Globus pallidus (tissue), 1 donor: ENCODE data around the gene MAST4.

Experiments
- DNase-seq: peaks from one replicate; pipeline ENCODE4 v3.0.0-alpha.2; 2015; ENCODE audit warnings: low spot score

The MAST4 gene

DNA sequence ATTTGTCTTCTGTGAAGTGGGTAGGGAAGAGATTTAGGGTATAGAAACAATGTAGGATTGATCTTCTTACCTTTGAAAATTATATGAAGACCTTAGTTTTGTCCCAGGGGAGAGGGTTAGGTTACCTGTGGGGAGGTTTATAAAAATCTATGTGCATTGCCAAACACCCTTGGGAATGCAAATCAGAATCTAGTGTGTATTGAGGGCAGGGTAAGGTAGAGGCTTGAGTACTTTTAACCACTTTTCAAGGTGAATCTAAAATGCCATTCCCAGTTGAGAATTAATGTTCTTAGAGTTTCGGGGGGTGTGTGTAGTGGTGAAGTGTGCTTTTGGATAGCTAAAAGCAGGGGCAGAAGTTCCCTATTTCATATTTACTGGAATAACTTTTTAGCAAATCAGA is 312.0 kb downstream of the MAST4 start:
- DNase-seq: no peak

DNA sequence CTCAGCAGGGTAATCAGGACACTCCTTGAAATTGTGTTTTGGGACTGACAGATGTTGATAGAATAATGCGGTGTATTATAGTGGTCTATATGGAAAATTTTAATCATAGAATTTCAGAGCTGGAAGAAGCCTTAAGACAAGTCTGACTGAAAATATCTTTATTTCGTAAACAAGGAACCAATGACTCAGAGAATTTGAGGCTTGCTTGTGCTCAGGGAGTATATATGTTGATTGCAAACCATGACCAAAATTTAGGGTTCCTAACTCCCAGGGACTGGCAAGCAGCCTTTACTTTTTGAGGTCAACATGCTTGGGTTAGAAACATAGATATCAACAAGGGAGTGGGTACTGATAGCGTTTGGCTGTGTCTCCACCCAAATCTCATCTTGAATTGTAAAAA is 313.2 kb downstream of the MAST4 start:
- DNase-seq: no peak

DNA sequence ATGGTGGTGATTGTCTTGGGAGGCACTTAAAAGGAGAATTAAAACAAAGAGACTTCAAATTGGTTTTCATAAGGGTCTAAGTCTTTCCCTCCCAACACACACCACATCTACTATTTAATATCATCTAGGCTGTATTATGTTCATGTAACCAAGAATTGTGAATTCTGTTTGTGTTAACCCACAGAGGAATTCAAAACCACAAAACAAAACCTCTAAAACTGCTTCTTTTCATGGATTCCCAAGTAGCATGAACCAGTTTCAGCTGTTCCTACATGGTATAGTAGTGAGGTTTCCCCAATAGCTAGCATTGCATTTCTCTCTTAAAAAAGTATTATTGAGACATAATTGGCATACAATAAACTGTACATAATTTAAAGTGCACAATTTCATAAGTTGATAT is 316.6 kb downstream of the MAST4 start:
- no peak for DNase-seq

- DNase-seq: no peak
Observed at GRCh38 chr5:66915531-66915930, 319.3 kb downstream of the MAST4 start.

DNA sequence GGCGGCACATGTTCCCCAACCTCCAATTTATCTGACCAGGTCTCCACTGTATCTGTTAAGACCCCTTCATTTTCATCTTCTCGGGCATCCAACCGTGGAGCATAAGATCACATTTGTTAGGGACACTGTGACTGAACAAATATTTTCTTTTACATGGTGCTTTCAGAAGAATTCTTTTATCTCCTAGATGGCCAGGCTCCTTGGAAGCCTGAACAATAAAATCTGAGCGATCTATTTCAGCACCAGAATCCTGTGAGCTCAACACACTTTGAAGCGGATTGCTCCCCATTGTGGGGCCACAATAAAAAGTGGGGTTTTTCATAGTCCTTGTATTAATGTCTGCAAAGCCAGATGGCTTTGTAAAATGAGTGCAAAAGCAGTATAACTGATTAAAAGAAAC is 326.7 kb downstream of the MAST4 start:
- DNase-seq: no peak

- DNase-seq: no peak
Observed at GRCh38 chr5:66923457-66923856, 327.3 kb downstream of the MAST4 start.

DNA sequence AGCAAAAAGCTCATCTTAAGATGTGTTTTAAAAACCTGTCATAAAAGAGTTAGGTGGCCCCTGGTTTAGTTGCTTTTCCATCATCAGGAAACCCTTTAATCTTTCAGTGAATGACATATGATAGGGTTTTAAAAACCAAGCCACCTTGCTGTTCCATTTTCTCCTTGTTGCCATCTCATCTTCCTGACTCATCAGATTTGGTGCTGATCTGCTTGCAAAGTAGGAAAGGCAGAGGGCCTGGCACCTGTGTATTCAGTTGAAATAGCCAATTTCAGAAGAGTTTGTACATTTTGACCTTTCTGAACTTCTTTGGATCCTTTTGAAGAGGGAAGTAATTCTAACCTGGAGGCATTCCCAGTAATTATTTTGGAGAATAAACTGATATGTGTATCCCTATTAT is 327.7 kb downstream of the MAST4 start:
- no peak for DNase-seq

GRCh38 chr5:66927140-66927539 is 330.9 kb downstream of the MAST4 start:
- no peak for DNase-seq

DNA sequence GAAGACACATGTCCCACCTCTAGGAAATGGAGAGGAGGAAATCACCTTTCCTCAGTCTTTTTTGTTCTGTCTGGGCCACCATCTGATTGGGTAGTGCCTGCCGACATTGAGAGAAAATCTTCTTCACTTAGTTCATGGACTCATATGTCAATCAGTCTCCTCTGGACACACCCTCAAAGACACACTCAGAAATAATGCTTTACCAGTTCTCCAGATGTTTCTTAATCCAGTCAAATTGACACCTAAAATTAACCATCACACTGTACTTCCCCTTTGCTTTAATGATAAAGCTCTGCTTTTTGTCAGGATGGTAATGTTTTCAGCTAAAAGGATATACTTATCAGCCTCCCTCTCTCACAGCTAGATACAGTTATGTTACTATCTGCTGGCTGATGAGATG is 333.1 kb downstream of the MAST4 start:
- DNase-seq: no peak

GRCh38 chr5:66929995-66930394 is 333.8 kb downstream of the MAST4 start:
- DNase-seq: no peak

DNA sequence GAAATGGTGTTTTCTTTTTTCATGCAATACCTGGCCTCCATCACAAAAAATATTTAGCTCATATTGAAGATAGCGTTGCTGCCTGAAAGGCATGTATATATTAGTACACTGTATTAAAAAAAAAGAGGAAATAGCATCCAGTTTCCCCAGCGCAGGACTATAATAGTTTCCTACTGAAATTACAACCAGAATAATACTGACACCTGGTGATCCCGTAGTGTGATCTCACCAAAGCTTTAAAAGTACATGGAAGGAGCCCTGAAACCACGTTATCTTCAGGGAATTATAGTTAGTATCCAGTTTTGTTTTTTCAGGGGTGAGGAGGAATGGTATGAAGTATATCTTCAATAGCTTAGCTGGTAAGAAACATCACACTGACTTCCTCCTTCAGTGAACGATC is 335.5 kb downstream of the MAST4 start:
- no peak for DNase-seq

DNA sequence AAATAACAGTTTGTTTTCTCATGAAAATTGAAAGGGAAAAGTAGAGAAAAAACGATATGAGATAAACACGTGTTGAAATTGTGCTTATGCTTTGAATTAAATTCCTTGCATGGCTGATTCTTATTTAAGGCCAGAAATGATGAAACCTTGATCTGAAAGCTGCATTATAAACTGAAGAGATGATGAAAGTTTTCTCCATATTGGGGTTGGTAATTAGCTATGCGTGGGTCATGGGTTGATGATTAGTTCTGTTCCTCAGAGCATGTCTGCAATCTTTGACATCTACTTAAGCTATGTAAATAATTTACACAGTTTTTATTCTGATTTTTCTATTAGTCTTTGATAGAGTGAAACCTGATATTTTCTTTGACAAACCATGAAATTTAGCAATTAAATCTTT is 336.3 kb downstream of the MAST4 start:
- no peak for DNase-seq

DNA sequence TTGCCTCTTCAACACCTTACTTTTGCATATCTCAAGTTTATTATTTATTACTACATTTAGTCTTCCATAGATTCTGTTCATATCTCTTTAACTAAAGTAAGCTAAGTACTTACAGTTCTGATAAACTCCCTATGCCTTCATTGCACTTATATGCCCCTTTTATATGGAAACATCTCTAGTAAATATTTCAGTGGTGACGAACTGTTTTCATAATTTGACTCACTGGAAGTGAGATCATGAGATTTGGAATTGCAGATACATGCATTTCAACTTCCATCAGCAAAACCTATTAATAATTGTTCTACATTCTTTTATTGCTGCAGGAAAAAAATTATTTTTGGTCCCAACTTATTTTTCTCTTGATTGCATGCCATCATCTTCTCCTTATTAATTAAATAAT is 336.9 kb downstream of the MAST4 start:
- no peak for DNase-seq

DNA sequence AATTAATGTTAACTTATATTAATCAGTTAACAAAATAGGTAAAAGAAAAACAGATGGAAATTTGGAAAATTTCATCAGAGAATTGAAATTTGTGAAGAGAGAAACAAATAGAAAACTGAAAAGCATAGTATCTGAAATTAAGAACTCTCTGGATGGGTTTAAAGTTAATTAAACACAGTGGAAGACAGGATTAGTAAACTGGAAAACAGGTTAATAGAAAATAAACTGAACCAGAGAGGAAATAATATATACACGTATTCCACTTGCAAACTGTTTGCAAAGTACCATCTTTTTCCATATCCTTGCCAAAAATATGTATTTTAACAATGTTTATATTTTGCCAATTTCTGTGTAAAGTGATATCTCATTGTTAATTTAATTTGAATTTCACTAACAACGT is 342.9 kb downstream of the MAST4 start:
- no peak for DNase-seq

- no peak for DNase-seq
Observed at GRCh38 chr5:66945389-66946349, 349.5 kb downstream of the MAST4 start.

- no peak for DNase-seq
Observed at GRCh38 chr5:66947458-66947857, 351.3 kb downstream of the MAST4 start.

DNA sequence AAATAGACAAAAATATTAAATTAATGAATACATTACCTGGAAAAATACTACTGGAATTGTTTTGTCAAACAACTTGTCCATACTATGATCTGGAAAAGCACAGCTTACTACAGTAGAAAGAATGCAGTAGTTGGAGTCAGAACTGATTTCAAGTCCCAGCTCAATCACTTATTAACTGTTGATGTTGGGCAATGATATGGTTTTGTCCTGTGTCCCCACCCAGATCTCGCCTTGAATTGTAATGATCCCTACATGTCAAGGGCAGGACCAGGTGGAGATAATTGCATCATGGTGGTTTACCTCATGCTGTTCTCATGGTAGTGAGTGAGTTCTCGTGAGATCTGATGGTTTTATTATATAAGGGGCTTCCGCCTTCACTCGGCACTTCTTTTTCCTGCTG is 352.9 kb downstream of the MAST4 start:
- DNase-seq: no peak

- no peak for DNase-seq
Observed at GRCh38 chr5:66952153-66952552, 356.0 kb downstream of the MAST4 start.

- DNase-seq: no peak
Observed at GRCh38 chr5:66956439-66956838, 360.2 kb downstream of the MAST4 start.

- peak; percentile 38 for DNase-seq
Observed at GRCh38 chr5:66958201-66958979, 362.2 kb downstream of the MAST4 start.

- DNase-seq: peak; percentile 47
Observed at GRCh38 chr5:66958980-66959641, 362.9 kb downstream of the MAST4 start.

GRCh38 chr5:66959653-66960052 is 363.5 kb downstream of the MAST4 start:
- DNase-seq: no peak
